Left lobe of liver (tissue), 2 donors: ENCODE results near the gene C17orf58. TPM values are rescaled to one million over a fixed set of nuclear protein-coding genes. Genes with fewer than 3 reads are reported as not detected.
"Not testable (repeated sequence)": the region's sequence is repeated elsewhere in the genome, so short reads cannot be mapped to it uniquely, and the experiment has no call there.

Source experiments
- ATAC-seq: fragments of 200-7000 bp; cut with Tn5 transposase; one replicate; pipeline ENCODE4 v1.9.1; 2020; ENCODE audit warnings: mild to moderate bottlenecking, moderate library complexity
- DNase-seq: peaks from one replicate; pipeline ENCODE4 v3.0.0-alpha.2; 2020; ENCODE audit warnings: low spot score
- total RNA-seq: library from RNA; stranded (reverse); gene quantifications from one replicate; pipeline ENCODE4 v1.2.1, GENCODE V29; 2021
- donor health status: DM: no; HTN: no; CAD: no; lungs with moderate emphysema.
- donor health status: DM: no; HTN: yes; CAD: no.

The C17orf58 gene
- total RNA-seq, 1 donor from 2014 or later: 6.9 TPM

GRCh38 chr17:67962156-67962555 is 34.1 kb downstream of the C17orf58 start:
- not testable (repeated sequence) for DNase-seq, ATAC-seq

GRCh38 chr17:67960276-67960675 is 36.0 kb downstream of the C17orf58 start:
- ATAC-seq, DNase-seq: not testable (repeated sequence)

GRCh38 chr17:67959510-67959909 is 36.8 kb downstream of the C17orf58 start:
- no peak for DNase-seq
- no peak for ATAC-seq

- no peak for ATAC-seq
- DNase-seq: no peak
Observed at GRCh38 chr17:67950945-67951344, 45.3 kb downstream of the C17orf58 start.

- no peak for ATAC-seq
- DNase-seq: no peak
Observed at GRCh38 chr17:67947325-67947813, 48.9 kb downstream of the C17orf58 start.

GRCh38 chr17:67946513-67946912 is 49.8 kb downstream of the C17orf58 start:
- ATAC-seq (no peak), DNase-seq (no peak)

GRCh38 chr17:67944035-67944434 is 52.2 kb downstream of the C17orf58 start:
- DNase-seq: no peak
- ATAC-seq: no peak

GRCh38 chr17:67942810-67943209 is 53.5 kb downstream of the C17orf58 start:
- ATAC-seq: peak; percentile 43

More at GRCh38 chr17:67942810-67943209, 53.5 kb downstream of the C17orf58 start:
- DNase-seq: no peak

Other genes starting within 250 kb of the C17orf58 start
- 29.7 TPM for gene BPTF, start 171.0 kb downstream of the C17orf58 start, total RNA-seq
- gene KPNA2, start 39.3 kb upstream of the C17orf58 start, total RNA-seq: 9.6 TPM